H1 (cell line): ENCODE data around the gene VEPH1.

Experiments used
- EP300 ChIP-seq, 2 experiments: IDR thresholded peaks; 1 replicate in 1 of 2; 2 replicates in 1 of 2; pipeline ENCODE4 v1.6.1; 2011 to 2012; ENCODE audit warnings: low read depth in 2 of 2, low read length in 2 of 2, mild to moderate bottlenecking in 2 of 2, borderline replicate concordance in 1 of 2, inconsistent platforms in 1 of 2, moderate library complexity in 1 of 2
- FOSL1 ChIP-seq: IDR thresholded peaks from 2 replicates; pipeline ENCODE4 v1.6.1; 2011; ENCODE audit warnings: mild to moderate bottlenecking, low read depth, low read length, moderate library complexity; ENCODE audit not compliant: insufficient read depth
- GABPA ChIP-seq: IDR thresholded peaks from 2 replicates; pipeline ENCODE4 v1.6.1; 2011; ENCODE audit warnings: mild to moderate bottlenecking, low read length, moderate library complexity, borderline replicate concordance; ENCODE audit not compliant: insufficient read depth
- KDM5A ChIP-seq: fragments of 200-600 bp; IDR thresholded peaks from 2 replicates; pipeline ENCODE4 v1.7.1; 2012; ENCODE audit warnings: mild to moderate bottlenecking, low read length, inconsistent platforms, mixed read lengths
- RAD21 ChIP-seq, 2 experiments: IDR thresholded peaks in 1 of 2; conservative IDR thresholded peaks in 1 of 2; 2 replicates each; pipeline ENCODE4 v1.6.1; 2011; ENCODE audit warnings: low read depth in 2 of 2, low read length in 2 of 2, improper control_type of control experiment in 1 of 2, inconsistent platforms in 1 of 2, mild to moderate bottlenecking in 1 of 2, moderate library complexity in 1 of 2
- RXRA ChIP-seq: IDR thresholded peaks from 2 replicates; pipeline ENCODE4 v1.6.1; 2011; ENCODE audit warnings: low read depth, mild to moderate bottlenecking, low read length, moderate library complexity; ENCODE audit not compliant: insufficient read depth
- YY1 ChIP-seq: IDR thresholded peaks from 2 replicates; pipeline ENCODE4 v1.6.1; 2011; ENCODE audit warnings: low read depth, mild to moderate bottlenecking, low read length
- TF ChIP-seq, protein P1 (sequence below): IDR thresholded peaks from 2 replicates; pipeline ENCODE4 v1.6.1; 2012; ENCODE audit warnings: inconsistent platforms
- TF ChIP-seq, protein P2 (sequence below), 3 experiments: IDR thresholded peaks; 1 replicate in 2 of 3; 2 replicates in 1 of 3; pipeline versions ENCODE4 v1.5.1 to v1.6.1; 2011; ENCODE audit warnings: low read length in 3 of 3, mild to moderate bottlenecking in 3 of 3, inconsistent platforms in 2 of 3, low read depth in 1 of 3, moderate library complexity in 1 of 3; ENCODE audit not compliant: insufficient read depth in 1 of 3; ENCODE audit errors: control extremely low read depth in 1 of 3
- TF ChIP-seq, protein P3 (sequence below): IDR thresholded peaks from 2 replicates; pipeline ENCODE4 v1.6.1; 2011; ENCODE audit warnings: low read depth, mild to moderate bottlenecking, low read length; ENCODE audit not compliant: insufficient read depth

DNA sequence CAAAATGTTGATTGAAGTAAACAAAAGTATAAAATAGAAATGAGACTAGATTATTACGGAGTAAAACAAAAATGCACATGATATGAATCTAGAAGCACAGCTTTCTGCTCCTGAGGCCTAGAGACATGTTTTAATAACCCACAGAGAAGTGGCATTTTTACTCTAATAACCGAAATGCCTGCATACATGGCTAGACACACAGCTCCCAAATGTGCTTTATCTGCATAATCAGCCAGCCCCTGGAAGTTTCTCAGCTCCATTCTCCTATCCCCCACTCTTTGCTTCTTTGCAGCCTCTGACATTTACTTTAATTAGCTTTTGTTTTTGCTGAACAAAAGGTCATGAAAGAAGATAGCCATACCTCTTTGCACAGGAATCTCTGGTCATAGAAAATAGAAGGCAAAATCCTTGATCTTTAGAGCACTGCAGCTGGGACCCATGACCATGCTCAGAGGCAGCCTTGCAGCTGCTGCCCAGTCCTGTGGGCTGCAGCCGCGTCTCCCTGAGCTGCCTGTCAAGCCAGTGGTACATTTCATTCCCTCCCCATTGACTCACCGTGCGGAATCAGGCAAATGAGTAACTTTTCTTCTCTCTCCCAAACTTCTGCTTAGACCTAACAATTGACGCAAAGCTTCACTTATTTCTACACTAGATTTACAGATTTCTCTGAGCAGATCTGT is at the start of gene VEPH1:
- TF ChIP-seq, protein P1, sequence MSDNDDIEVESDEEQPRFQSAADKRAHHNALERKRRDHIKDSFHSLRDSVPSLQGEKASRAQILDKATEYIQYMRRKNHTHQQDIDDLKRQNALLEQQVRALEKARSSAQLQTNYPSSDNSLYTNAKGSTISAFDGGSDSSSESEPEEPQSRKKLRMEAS: no peak
- TF ChIP-seq KDM5A (no peak), EP300 (IDR thresholded peaks at IDR 0.05; ENCODE audit: borderline replicate concordance in 1 of 2, low read depth in 2 of 2, low read length in 2 of 2) (no peak), FOSL1 (no peak), RAD21 (IDR thresholded peaks at IDR 0.05 in 1 of 2, conservative IDR thresholded peaks at IDR 0.05 in 1 of 2; ENCODE audit: low read depth in 2 of 2, low read length in 2 of 2) (no peak), RXRA (no peak), GABPA (no peak), YY1 (no peak)
- TF ChIP-seq, protein P2, sequence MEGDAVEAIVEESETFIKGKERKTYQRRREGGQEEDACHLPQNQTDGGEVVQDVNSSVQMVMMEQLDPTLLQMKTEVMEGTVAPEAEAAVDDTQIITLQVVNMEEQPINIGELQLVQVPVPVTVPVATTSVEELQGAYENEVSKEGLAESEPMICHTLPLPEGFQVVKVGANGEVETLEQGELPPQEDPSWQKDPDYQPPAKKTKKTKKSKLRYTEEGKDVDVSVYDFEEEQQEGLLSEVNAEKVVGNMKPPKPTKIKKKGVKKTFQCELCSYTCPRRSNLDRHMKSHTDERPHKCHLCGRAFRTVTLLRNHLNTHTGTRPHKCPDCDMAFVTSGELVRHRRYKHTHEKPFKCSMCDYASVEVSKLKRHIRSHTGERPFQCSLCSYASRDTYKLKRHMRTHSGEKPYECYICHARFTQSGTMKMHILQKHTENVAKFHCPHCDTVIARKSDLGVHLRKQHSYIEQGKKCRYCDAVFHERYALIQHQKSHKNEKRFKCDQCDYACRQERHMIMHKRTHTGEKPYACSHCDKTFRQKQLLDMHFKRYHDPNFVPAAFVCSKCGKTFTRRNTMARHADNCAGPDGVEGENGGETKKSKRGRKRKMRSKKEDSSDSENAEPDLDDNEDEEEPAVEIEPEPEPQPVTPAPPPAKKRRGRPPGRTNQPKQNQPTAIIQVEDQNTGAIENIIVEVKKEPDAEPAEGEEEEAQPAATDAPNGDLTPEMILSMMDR (IDR thresholded peaks at IDR 0.05; ENCODE audit: control extremely low read depth in 1 of 3, insufficient read depth in 1 of 3, low read depth in 1 of 3, low read length in 3 of 3): no peak
- TF ChIP-seq, protein P3, sequence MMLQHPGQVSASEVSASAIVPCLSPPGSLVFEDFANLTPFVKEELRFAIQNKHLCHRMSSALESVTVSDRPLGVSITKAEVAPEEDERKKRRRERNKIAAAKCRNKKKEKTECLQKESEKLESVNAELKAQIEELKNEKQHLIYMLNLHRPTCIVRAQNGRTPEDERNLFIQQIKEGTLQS: no peak
